H9 (cell line): Measurements from ENCODE around the gene ANTXR2. TPM values are rescaled to one million over a fixed set of nuclear protein-coding genes. Genes with fewer than 3 reads are reported as not detected.

Experiments
- DNase-seq: peaks from one replicate; pipeline ENCODE4 v3.0.0-alpha.2; 2017
- H2AFZ ChIP-seq: one replicate; pipeline ENCODE4 v1.6.1; 2013; ENCODE audit warnings: mild to moderate bottlenecking, low read length, control low read depth, moderate library complexity
- H2AK5ac ChIP-seq: 2 replicates; pipeline ENCODE4 v1.6.1; 2013; ENCODE audit warnings: low read length, control low read depth, mixed read lengths; ENCODE audit not compliant: insufficient read length
- H2BK120ac ChIP-seq: one replicate; pipeline ENCODE4 v1.6.1; 2013; ENCODE audit warnings: low read depth, mild to moderate bottlenecking, low read length, control low read depth, inconsistent platforms; ENCODE audit not compliant: poor library complexity, severe bottlenecking
- H2BK12ac ChIP-seq: 2 replicates; pipeline ENCODE4 v1.6.1; 2013; ENCODE audit warnings: low read length, control low read depth, mixed read lengths, low read depth; ENCODE audit not compliant: insufficient read length
- H2BK15ac ChIP-seq: 2 replicates; pipeline ENCODE4 v1.6.1; 2013; ENCODE audit warnings: low read depth, low read length, control low read depth
- H2BK20ac ChIP-seq: one replicate; pipeline ENCODE4 v1.6.1; 2013; ENCODE audit warnings: low read depth, mild to moderate bottlenecking, low read length, control low read depth, inconsistent platforms; ENCODE audit not compliant: poor library complexity, severe bottlenecking
- H2BK5ac ChIP-seq: 2 replicates; pipeline ENCODE4 v1.6.1; 2013; ENCODE audit warnings: low read length, control low read depth, mixed read lengths; ENCODE audit not compliant: insufficient read length
- H3K14ac ChIP-seq: 2 replicates; pipeline ENCODE4 v1.6.1; 2013; ENCODE audit warnings: low read length, control low read depth; ENCODE audit not compliant: insufficient read depth
- H3K18ac ChIP-seq: 2 replicates; pipeline ENCODE4 v1.6.1; 2013; ENCODE audit warnings: low read depth, mild to moderate bottlenecking, mixed read lengths, low read length, control low read depth; ENCODE audit not compliant: insufficient read length
- H3K23ac ChIP-seq: 2 replicates; pipeline ENCODE4 v1.6.1; 2013; ENCODE audit warnings: low read length, control low read depth, mixed read lengths, low read depth; ENCODE audit not compliant: insufficient read length
- H3K23me2 ChIP-seq: 2 replicates; pipeline ENCODE4 v1.6.1; 2013; ENCODE audit warnings: low read depth, mild to moderate bottlenecking, mixed read lengths, low read length, control low read depth; ENCODE audit not compliant: insufficient read length, poor library complexity, severe bottlenecking
- H3K27ac ChIP-seq: 2 replicates; pipeline ENCODE4 v1.5.1; 2013; ENCODE audit warnings: low read length, control low read depth, mixed read lengths, low read depth; ENCODE audit not compliant: insufficient read length
- H3K27me3 ChIP-seq: 2 replicates; pipeline ENCODE4 v1.6.1; 2013; ENCODE audit warnings: low read length, control low read depth, inconsistent platforms; ENCODE audit not compliant: insufficient read depth
- H3K4ac ChIP-seq: 2 replicates; pipeline ENCODE4 v1.6.1; 2013; ENCODE audit warnings: low read depth, mild to moderate bottlenecking, control low read depth, inconsistent platforms, low read length, moderate library complexity
- H3K4me1 ChIP-seq: 2 replicates; pipeline ENCODE4 v1.6.1; 2013; ENCODE audit warnings: low read length, control low read depth, inconsistent platforms; ENCODE audit not compliant: insufficient read depth
- H3K4me2 ChIP-seq: 2 replicates; pipeline ENCODE4 v1.6.1; 2013; ENCODE audit warnings: low read length, control low read depth, mixed read lengths; ENCODE audit not compliant: insufficient read length, insufficient read depth
- H3K56ac ChIP-seq: 2 replicates; pipeline ENCODE4 v1.6.1; 2013; ENCODE audit warnings: low read depth, mild to moderate bottlenecking, mixed read lengths, low read length, control low read depth; ENCODE audit not compliant: insufficient read length
- H3K79me1 ChIP-seq: 2 replicates; pipeline ENCODE4 v1.6.1; 2013; ENCODE audit warnings: low read depth, mild to moderate bottlenecking, moderate library complexity, low read length, control low read depth, inconsistent platforms; ENCODE audit not compliant: insufficient read depth, poor library complexity, severe bottlenecking
- H3K79me2 ChIP-seq: 2 replicates; pipeline ENCODE4 v1.6.1; 2013; ENCODE audit warnings: low read length, control low read depth, inconsistent platforms; ENCODE audit not compliant: insufficient read depth
- H3K9ac ChIP-seq: 2 replicates; pipeline ENCODE4 v1.6.1; 2013; ENCODE audit warnings: low read length, control low read depth, mixed read lengths; ENCODE audit not compliant: insufficient read length; ENCODE audit errors: extremely low read depth
- H3K9me3 ChIP-seq: one replicate; pipeline ENCODE4 v1.6.1; 2013; ENCODE audit warnings: low read depth, low read length, inconsistent platforms; ENCODE audit not compliant: control insufficient read depth
- H3T11ph ChIP-seq: one replicate; pipeline ENCODE4 v1.6.1; 2013; ENCODE audit warnings: mild to moderate bottlenecking, low read length, control low read depth, inconsistent platforms
- H4K20me1 ChIP-seq: one replicate; pipeline ENCODE4 v1.6.1; 2013; ENCODE audit not compliant: control insufficient read depth, insufficient read length, insufficient read depth
- H4K5ac ChIP-seq: 2 replicates; pipeline ENCODE4 v1.6.1; 2013; ENCODE audit warnings: low read depth, mild to moderate bottlenecking, mixed read lengths, low read length, control low read depth; ENCODE audit not compliant: insufficient read length
- H4K8ac ChIP-seq: replicated peaks from 2 replicates; pipeline ENCODE4 v1.6.1; 2013; ENCODE audit warnings: low read length, control low read depth, mixed read lengths, low read depth; ENCODE audit not compliant: insufficient read length
- H4K91ac ChIP-seq: 2 replicates; pipeline ENCODE4 v1.6.1; 2013; ENCODE audit warnings: low read depth, mild to moderate bottlenecking, moderate library complexity, mixed read lengths, low read length, control low read depth; ENCODE audit not compliant: insufficient read length
- H3K27ac Mint-ChIP-seq, 3 experiments: 2 replicates in 2 of 3; 3 replicates in 1 of 3; pipeline ENCODE4 v1.8.0; 2020 to 2021; ENCODE audit warnings: mixed read lengths in 3 of 3, mild to moderate bottlenecking in 1 of 3, moderate library complexity in 1 of 3
- H3K27me3 Mint-ChIP-seq: 2 replicates; pipeline ENCODE4 v1.8.0; 2021; ENCODE audit warnings: low read depth, mild to moderate bottlenecking, moderate library complexity, mixed read lengths
- H3K36me3 Mint-ChIP-seq, 3 experiments: 2 replicates in 2 of 3; 3 replicates in 1 of 3; pipeline ENCODE4 v1.8.0; 2020 to 2021; ENCODE audit warnings: low read depth in 3 of 3, mixed read lengths in 3 of 3; ENCODE audit not compliant: insufficient read depth in 1 of 3
- H3K4me1 Mint-ChIP-seq, 2 experiments: 2 replicates each; pipeline ENCODE4 v1.8.0; 2020; ENCODE audit warnings: mixed read lengths in 2 of 2
- H3K4me3 Mint-ChIP-seq, 2 experiments: 2 replicates in 1 of 2; 3 replicates in 1 of 2; pipeline ENCODE4 v1.8.0; 2020 to 2021; ENCODE audit warnings: mild to moderate bottlenecking in 2 of 2, mixed read lengths in 2 of 2, moderate library complexity in 1 of 2
- H3K9me3 Mint-ChIP-seq, 2 experiments: 2 replicates in 1 of 2; 3 replicates in 1 of 2; pipeline ENCODE4 v1.8.0; 2020; ENCODE audit warnings: mild to moderate bottlenecking in 2 of 2, mixed read lengths in 2 of 2, moderate library complexity in 1 of 2
- CTCF ChIP-seq: fragments of 200-600 bp; sonication (generic); conservative IDR thresholded peaks from 3 replicates; pipeline ENCODE4 v1.8.0; 2021; ENCODE audit warnings: antibody characterized with exemption, mild to moderate bottlenecking
- WGBS: extraction: QIAGEN DNeasy Blood & Tissue Kit; methylation state at CpG from one replicate; pipeline ENCODE4 v1.1.7; 2013; ENCODE audit warnings: missing lambda C conversion rate, low lambda C conversion rate, mixed read lengths; ENCODE audit not compliant: insufficient read length; ENCODE audit errors: extremely low coverage; 5-methylcytosine and 5-hydroxymethylcytosine counted together
- total RNA-seq: library from RNA; stranded (reverse); gene quantifications from 2 replicates; pipeline ENCODE4 v1.2.1, GENCODE V29; 2021

Gene ANTXR2
- total RNA-seq, 1 experiment from 2014 or later = 4.7 TPM

GRCh38 chr4:80097400-80098177 is 24.6 kb upstream of the ANTXR2 start:
- no peak overlapping the region for H2AK5ac ChIP-seq
- H4K20me1 ChIP-seq = no peaks in the 10 kb centered on the region
- DNase-seq = no peak
- Mint-ChIP-seq H3K4me1 (no peaks in the 10 kb centered on the region), H3K27me3 (peaks cover 3% of the 10 kb centered on the region), H3K27ac (peak overlapping the region in 2 of 3 experiments; percentile 23 to 45; a peak in 2 of 7 replicates), H3K36me3 (no peaks in the 10 kb centered on the region), H3K4me3 (no peak overlapping the region), H3K9me3 (no peaks in the 10 kb centered on the region)
- no peaks in the 10 kb centered on the region for H3K4me1 ChIP-seq
- no peak overlapping the region for H2BK5ac ChIP-seq
- no peak overlapping the region for H3K27ac ChIP-seq
- H3K23me2 ChIP-seq = no peaks in the 10 kb centered on the region
- H3K56ac ChIP-seq = no peak overlapping the region
- H2BK20ac ChIP-seq = no peak overlapping the region
- no peak overlapping the region for H2AFZ ChIP-seq
- H4K8ac ChIP-seq = no peak overlapping the region
- H3K9ac ChIP-seq = no peak overlapping the region
- WGBS = no CpG with 5 or more reads among the region's 4 CpGs
- no peaks in the 10 kb centered on the region for H3K79me2 ChIP-seq
- H2BK120ac ChIP-seq = no peak overlapping the region
- no peak overlapping the region for H3K4ac ChIP-seq
- H3K4me2 ChIP-seq = no peak overlapping the region
- H2BK15ac ChIP-seq = no peak overlapping the region
- no peaks in the 10 kb centered on the region for H3K79me1 ChIP-seq
- H4K5ac ChIP-seq = no peak overlapping the region
- no peak for TF ChIP-seq CTCF
- H3K14ac ChIP-seq = no peak overlapping the region
- H3K23ac ChIP-seq = no peak overlapping the region
- no peaks in the 10 kb centered on the region for H3K27me3 ChIP-seq
- H2BK12ac ChIP-seq = no peak overlapping the region
- no peak overlapping the region for H4K91ac ChIP-seq
- H3K9me3 ChIP-seq = no peaks in the 10 kb centered on the region
- H3K18ac ChIP-seq = no peak overlapping the region
- H3T11ph ChIP-seq = no peak overlapping the region
